ENCODE data around the gene PDE6B. TPM values are rescaled to one million over a fixed set of nuclear protein-coding genes. Genes with fewer than 3 reads are reported as not detected.
A peak's percentile ranks its signal among the peaks of the same experiment; 100 is the strongest.

The PDE6B gene
- total and polyA plus RNA-seq, 10 donors: 4.4 to 19.8 (median 11.8) TPM

- Histone ChIP-seq H3K9me3 (no peaks in the 10 kb centered on the region), H3K36me3 (peaks cover 0 to 17% (median 0%) of the 10 kb centered on the region in 6 donors), H3K27ac (peak overlapping the region in 3 of 8 donors; percentile 21 to 97 (median 32)), H3K27me3 (replicated peaks in 1 of 7) (no peaks in the 10 kb centered on the region), H3K4me1 (peaks cover 12 to 72% (median 42%) of the 10 kb centered on the region in 6 donors), H3K4me3 (peak overlapping the region in 6 of 8 donors; percentile 13 to 90 (median 63))
- TF ChIP-seq POLR2A (IDR thresholded peaks at IDR 0.05) (no peak), CTCF (IDR thresholded peaks at IDR 0.05 in 8 of 11, conservative IDR thresholded peaks at IDR 0.05 in 3 of 11) (no peak), POLR2AphosphoS5 (IDR thresholded peaks at IDR 0.05) (no peak)
- intact Hi-C loops (cut with DNase I; ENCODE audit: low total_unique reads): no loop called here
- DNase-seq: peak; percentile 77
- 46 to 77% (median 69%) methylated on average over 6 to 21 of the region's 21 CpGs for WGBS, 5 donors
Measured at GRCh38 chr4:706834-707598, 81.6 kb downstream of the PDE6B start.

GRCh38 chr4:707929-708630 is 82.7 kb downstream of the PDE6B start:
- Histone ChIP-seq H3K27me3 (replicated peaks in 1 of 7) (no peaks in the 10 kb centered on the region), H3K36me3 (peaks cover 0 to 17% (median 0%) of the 10 kb centered on the region in 6 donors), H3K9me3 (no peaks in the 10 kb centered on the region), H3K4me3 (peak overlapping the region in 1 of 8 donors; percentile 26), H3K4me1 (peaks cover 12 to 83% (median 42%) of the 10 kb centered on the region in 6 donors), H3K27ac (peak overlapping the region in 3 of 8 donors; percentile 8 to 97 (median 40))
- 74 to 87% (median 86%) methylated on average over 6 to 11 of the region's 11 CpGs for WGBS, 5 donors
- DNase-seq: peak; percentile 74
- TF ChIP-seq CTCF (IDR thresholded peaks at IDR 0.05 in 8 of 11, conservative IDR thresholded peaks at IDR 0.05 in 3 of 11): no peak
- no peak for TF ChIP-seq POLR2A (IDR thresholded peaks at IDR 0.05)
- TF ChIP-seq POLR2AphosphoS5 (IDR thresholded peaks at IDR 0.05): peak in 2 of 3 donors; percentile 11 to 20
- intact Hi-C loops (cut with DNase I; ENCODE audit: low total_unique reads): no loop called here

- H3K36me3 ChIP-seq: peaks cover 0 to 19% (median 0%) of the 10 kb centered on the region in 6 donors
- H3K4me3 ChIP-seq: peak overlapping the region in 1 of 8 donors; percentile 26
- intact Hi-C loops (cut with DNase I; ENCODE audit: low total_unique reads): no loop called here
- DNase-seq: no peak
- peak overlapping the region in 3 of 8 donors; percentile 8 to 97 (median 40) for H3K27ac ChIP-seq
- no peaks in the 10 kb centered on the region for H3K9me3 ChIP-seq
- WGBS, 5 donors: 54 to 70% (median 61%) methylated on average over 6 of the region's 6 CpGs
- H3K27me3 ChIP-seq (replicated peaks in 1 of 7): no peaks in the 10 kb centered on the region
- TF ChIP-seq CTCF (IDR thresholded peaks at IDR 0.05 in 8 of 11, conservative IDR thresholded peaks at IDR 0.05 in 3 of 11) (no peak), POLR2AphosphoS5 (IDR thresholded peaks at IDR 0.05) (no peak), POLR2A (IDR thresholded peaks at IDR 0.05) (no peak)
- peaks cover 12 to 86% (median 42%) of the 10 kb centered on the region in 6 donors for H3K4me1 ChIP-seq
Measured at GRCh38 chr4:708631-708933, 83.2 kb downstream of the PDE6B start.

DNA sequence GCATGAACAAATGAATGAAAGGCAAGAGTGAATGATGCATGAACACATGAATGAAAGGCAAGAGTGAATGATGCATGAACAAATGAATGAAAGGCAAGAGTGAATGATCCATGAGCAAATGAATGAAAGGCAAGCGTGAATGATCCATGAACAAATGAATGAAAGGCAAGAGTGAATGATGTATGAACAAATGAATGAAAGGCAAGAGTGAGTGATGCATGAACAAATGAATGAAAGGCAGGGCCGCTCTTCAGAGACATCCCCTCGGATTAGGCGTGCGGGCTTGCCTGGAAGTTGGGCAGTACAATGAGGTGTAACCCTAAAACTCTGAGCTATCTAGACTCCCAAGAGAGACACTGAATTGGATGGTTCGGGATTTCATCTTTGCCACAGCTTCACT is 84.0 kb downstream of the PDE6B start:
- no peaks in the 10 kb centered on the region for H3K9me3 ChIP-seq
- H3K4me3 ChIP-seq: peak overlapping the region in 1 of 8 donors; percentile 35
- DNase-seq: no peak
- no peak for TF ChIP-seq POLR2A (IDR thresholded peaks at IDR 0.05)
- no peak for TF ChIP-seq CTCF (IDR thresholded peaks at IDR 0.05 in 8 of 11, conservative IDR thresholded peaks at IDR 0.05 in 3 of 11)
- TF ChIP-seq POLR2AphosphoS5 (IDR thresholded peaks at IDR 0.05): no peak
- intact Hi-C loops (cut with DNase I; ENCODE audit: low total_unique reads): no loop called here
- H3K27me3 ChIP-seq (replicated peaks in 1 of 7): no peaks in the 10 kb centered on the region
- H3K27ac ChIP-seq: peak overlapping the region in 4 of 8 donors; percentile 70 to 77 (median 71)
- H3K4me1 ChIP-seq: peaks cover 12 to 88% (median 42%) of the 10 kb centered on the region in 6 donors
- WGBS, 5 donors: 77 to 99% (median 84%) methylated on average over 6 of the region's 6 CpGs
- peaks cover 0 to 27% (median 3%) of the 10 kb centered on the region in 6 donors for H3K36me3 ChIP-seq
